Measurements from ENCODE around the gene NLRC3.

The NLRC3 gene

DNA sequence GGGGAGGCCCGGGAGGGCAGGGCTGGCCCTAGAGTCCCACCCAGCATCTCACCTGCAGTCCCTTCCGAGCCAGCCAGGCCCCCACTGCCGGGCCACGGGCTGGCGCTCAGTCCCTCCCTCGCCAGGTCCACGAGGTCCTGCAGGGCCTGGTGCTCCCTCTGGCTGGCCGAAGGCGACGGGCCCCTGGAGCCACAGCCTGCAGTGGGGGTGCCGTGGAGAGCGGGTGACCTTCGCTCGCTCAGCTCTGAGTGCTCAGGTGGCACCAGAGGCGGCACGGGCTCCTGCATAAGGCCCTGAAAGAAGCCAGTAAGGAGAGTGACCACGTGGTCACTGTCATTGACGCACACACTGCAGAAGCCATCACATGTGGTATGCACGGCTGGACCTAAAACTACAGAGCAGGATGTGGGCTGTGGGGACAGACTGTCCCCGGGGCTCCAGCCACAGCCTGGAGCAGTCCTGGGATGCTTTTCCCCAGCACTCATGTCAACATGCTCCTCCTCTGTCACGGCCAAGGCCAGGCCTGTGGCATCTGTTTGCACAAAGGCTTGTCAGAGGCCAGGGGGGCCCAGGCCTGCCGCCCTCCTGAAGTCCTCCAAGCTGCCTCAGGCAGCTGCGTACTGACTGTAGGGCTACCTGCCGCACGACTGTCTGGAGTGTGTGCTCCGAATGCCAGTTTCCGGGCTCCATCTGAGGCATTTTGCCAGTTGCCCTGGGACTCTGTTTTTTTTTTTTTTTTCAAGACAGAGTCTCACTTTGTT lies 19.1 kb upstream of the NLRC3 start:
- no peak for DNase-seq

DNA sequence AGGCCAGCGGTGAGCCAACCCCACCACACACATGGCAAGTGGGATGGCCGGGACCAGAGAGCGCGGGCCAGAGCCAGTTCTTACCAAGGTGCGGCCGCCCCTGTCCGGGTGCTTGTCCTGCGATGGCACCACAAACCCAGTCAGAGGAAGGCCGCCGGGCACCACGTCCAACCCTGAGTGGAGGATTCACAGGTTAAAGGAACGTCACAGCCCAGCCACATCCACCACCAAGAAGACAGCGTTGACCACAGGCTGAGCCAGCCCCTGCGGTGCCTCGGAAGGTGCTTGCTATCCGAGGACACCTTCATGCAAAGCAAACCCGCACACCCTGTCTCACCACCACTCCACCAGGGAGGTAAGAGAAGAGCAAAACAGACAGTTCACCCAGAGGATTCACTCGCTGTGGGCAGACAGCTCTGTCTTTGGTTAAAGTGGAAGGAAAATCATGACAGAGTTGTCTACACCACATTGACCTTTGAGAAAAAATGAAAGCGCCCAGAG lies 18.4 kb upstream of the NLRC3 start:
- DNase-seq: no peak

DNA sequence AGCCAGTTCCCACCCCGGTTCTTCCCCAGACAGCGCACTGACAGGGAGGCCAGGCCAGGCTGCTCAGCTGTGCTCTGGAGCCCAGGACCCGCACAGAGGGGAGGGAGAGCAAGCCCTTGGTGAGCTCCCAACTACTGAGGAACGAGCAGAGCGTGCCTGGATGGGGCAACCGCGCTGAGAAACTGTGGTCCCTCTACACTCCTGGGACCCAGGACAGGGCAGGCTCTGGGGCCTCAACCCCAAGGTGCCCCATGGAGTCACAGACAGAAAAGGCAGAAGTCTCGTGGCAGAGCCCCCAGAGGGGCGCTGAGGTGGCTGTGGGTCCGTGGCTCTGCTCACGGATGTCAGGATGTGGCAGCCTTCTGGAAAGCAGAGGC lies 17.9 kb upstream of the NLRC3 start:
- DNase-seq: no peak

DNA sequence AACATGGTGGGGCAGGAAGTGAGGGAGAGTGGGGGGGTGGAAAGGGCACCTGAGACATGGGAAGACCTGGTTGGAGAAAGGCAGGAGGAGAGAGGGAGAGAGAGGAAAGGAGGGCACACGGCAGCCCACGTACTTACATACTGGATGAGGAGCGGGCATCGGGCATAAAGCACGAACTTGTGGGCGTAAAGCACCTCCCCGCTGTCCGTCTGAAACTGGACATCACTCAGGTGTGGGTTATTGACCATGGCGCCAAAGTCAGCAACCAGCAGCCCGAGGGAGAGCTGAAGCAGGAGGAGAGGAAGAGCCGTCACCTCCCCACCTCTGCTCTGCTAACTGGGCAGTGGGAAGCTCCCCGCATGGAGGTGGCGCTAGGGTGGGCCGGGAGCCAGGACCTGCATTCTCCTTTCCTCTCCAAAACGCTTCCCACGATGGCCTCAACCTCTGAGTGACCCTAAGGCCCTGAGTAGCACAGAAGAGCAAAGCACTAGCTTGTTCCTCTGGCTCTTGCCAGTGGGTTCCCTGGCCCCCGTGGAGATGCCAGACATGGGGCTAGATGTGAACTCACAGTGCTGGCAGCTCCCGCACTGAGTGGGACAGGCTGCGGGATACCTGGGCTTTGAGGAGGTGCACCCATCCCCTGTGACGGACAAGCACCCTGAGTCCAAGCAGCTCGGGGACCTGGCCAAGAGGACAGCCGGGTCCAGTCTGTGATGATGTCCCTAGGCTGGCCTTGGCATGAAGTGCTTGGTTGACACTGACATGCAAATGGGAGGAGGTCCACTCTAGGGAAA lies 17.3 kb upstream of the NLRC3 start:
- DNase-seq: no peak

DNA sequence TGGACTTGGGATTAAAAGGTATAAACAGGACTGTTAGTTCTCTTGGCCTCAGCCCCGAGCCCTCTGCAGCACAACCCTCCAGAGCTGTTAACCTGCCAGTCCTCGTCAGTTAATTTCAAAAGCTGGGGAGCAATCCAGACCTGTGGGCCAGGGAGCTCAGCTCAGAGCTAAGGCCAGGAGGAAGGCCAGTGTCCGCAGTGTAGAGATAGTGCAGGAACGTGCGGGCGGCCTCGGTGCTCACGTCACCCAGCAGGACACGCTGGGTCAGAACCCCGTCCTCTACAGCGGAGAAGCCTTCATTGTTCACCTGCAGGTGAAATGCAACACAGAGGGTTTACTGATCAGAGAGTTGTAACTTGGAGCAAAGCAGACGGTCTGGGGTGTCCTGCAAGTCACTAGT lies 15.4 kb upstream of the NLRC3 start:
- DNase-seq: no peak

DNA sequence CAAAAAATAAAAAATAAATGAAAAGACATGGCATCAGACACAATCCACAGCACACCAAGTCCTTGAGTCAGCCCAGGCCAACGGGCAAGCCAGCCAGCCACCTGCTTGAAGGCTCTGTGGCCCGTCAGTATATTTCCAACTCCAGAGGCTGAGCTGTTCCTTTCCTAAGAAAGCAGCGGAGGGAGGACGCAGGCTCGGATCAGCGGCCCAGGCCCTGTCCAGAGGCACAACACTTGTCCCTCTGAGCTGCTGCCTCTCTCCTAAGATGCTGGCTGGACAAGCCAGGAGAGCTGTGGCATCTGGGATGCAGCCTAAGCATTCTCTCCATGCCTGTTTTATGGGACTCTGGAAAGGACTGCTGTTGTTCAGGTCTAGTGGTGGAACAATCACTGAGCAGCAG lies 14.8 kb upstream of the NLRC3 start:
- DNase-seq: no peak

DNA sequence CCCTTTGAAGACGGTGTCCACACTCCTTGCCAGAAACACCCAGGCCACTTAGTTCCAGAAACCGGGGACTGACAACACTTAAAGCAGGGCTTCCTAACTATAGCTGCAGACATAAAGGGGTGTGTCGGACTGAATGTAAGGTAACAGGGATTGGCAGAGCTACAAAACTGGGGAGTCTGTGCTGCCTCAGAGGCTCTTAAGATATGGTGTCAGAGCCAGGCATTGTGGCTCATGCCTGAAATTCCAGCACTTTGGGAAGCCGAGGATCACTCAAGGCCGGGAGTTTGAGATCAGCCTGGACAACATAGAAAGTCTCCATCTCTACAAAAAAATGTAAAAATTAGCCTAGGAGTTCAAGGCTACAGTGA lies 14.2 kb upstream of the NLRC3 start:
- no peak for DNase-seq

DNA sequence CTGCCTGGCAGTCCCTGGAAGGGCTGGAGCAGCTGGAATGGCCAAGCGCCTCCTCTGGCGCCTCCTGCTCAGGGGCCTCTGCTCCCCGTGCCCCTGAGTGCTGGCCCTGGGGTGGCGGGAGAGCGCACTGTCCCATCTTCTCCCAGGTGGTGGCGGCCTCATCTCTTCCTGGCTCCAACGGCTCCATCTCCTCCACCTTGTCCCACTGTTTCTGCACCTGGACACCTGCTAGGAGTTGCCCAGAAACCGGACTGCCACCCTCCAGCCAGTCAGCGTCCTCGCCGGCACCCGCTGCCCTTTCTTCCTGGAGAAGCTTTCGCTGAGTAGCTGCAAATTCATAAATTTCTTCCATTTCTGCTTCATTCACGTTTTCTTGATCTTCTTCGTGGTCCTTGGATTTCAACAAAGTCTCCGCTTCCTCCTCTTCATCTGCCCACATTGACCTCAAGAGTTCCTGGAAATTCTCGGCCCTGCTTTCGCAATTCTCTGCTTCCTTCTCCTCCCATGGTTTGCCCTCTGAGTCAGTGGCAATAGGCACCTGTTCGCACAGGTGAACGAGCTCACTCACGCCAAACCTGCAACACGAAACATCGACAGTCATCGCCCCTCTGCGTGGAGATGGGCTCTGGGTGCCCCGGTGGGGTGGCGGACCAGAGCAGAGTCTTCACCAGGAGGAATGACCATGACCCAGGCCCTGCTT lies 13.7 kb upstream of the NLRC3 start:
- DNase-seq: no peak

DNA sequence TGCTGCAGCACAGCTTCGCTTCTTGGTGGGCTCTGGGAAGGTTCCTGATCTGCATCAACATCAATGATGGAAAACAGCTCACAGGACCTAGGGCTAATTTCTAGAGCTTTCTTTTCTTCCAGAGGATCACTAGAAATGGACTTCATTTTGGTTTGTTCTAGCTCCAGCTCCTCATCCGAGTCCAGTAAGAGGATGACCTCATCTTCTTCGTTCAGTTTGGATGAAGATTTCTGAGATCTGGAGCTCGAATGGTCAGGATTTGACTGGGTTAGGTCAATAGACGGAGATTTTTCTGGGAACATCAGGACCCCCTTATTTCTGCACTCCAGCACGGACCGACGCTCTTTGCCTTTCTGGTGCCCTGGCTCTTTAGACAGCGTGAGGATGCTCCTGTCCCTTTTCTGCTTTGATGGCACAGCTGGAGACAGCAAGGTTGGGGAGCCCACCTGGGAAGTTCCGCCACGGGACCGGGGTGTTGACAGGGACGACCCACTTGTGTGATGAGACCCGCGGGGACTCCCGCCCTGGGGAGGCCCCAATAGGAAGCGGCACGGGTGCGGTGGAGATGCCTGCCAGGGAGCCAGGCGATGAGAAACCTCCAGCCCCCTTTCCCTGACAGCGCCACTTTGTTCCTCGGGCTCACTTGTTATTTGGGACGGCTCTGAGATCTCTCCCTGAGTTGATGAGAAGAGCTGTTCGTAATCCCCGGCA lies 12.9 kb upstream of the NLRC3 start:
- no peak for DNase-seq

DNA sequence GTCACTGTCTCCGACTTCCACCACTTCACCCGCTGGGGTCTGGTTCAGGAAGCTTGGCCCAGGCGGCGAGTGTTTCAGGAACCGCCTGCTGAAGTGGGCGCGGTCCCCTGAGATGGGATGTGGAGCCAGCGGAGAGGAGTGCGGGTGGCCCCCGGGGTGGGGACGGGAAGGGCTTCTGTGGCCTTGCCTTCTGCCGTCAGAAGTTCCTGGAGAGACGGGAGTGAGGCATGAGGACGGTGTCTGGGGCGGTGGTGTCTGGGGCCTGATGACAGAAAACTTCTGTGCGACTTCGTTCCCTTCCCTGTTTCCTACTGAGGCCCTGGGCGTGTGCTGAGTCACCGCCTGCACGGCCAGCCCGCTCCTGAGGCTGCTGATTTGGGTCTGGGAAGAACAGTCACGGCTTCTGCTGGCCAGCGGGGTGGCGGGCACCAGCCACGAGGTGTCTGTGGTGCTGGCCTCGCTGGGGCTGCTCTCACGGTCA lies 12.3 kb upstream of the NLRC3 start:
- DNase-seq: no peak

DNA sequence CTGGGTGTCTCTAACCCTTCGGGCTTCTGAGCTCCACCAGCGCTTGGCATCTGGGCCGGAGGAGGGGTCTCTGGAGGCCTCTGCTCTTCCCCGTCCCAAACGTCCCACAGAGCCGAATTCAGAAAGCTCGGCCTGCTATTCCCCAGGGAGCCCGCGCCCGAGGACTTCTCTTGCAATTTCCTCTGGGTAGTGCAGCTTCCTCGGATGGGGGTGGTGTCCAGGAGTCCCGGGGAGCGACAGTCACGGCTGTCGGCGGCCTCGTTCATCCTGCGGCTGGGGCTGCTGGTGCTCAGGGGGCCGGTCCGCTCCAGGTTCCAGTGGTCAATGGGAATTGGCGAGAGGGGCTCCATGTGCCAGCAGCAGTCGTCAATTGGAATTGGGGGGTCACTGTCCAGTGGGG lies 11.8 kb upstream of the NLRC3 start:
- no peak for DNase-seq

DNA sequence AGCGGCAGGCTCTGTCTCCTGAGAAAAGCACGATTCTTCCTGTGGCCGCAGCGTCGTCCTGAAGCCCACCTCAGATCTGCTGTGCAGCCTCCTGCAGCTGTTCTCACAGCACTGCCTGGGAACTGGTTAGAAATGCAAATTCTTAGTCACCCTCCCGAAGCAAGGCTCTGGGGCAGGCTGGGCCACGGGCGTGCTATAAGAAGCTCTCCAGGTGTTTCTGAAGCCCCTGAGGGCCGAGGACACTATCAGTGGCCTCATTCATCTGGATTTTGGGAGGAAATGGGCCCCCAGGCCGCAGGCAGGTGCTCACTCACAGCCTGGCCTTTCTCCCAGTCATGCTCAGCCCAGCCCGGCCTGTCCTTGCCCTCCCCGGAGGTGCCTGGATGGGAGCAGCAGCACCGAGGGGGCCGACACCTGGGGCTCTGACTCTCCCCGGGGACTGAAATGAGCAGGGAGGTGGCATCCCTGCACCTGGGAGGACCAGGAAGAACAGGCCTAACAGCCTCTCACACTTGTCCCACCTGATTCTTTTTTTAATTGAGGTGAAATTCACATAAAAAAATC lies 10.4 kb upstream of the NLRC3 start:
- DNase-seq: no peak

DNA sequence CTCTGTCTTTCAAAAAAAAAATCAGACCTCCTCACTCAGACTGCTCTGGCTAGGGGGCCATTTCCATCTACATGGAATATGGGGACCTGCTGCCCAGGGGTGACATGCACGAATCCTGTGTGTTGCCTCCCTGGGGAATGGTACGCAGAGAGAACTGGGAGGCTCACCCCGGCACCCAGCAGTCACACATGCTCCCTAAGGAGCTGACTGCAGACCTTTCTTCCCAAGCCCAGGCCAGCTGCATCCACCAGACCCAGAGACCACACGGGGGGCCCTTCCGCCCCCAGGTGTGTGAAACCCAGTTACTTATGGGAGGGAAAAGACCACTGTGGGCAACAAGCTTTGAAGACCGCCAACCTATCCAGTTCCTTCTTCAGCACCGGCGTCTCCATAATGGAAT lies 7.2 kb upstream of the NLRC3 start:
- DNase-seq: no peak

DNA sequence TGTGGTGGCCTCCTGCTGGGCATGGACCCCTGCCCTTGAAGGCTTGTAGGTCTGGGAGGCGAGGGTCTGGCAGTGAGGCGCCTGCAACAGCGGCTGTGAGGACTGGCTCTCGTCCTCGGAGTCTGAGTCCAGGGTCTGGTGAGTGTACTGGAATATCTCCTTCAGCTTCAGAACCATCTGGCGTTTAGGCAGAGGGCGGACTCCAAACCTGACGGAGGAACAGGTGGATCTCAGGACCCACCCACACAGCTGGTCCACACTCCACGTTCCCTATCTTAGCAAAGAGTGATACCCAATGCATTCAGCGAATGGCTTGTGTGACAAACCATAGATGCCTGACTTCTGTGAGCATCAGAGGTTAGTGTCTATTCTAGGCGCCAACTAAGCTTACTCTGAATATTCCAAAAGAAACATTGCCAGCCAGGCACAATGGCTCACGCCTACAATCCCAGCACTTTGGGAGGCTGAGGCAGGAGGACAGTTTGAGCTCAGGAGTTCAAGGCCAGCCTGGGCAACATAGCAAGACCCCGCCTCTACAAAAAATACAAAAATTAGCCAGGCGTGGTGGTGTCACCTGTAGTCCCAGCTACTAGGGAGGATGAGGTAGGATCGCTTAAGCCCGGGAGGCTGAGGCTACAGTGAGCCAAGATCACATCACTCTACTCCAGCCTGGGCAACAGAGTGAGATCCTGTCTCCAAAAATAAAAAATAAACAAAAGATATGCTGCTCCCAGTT lies 6.3 kb upstream of the NLRC3 start:
- no peak for DNase-seq

DNA sequence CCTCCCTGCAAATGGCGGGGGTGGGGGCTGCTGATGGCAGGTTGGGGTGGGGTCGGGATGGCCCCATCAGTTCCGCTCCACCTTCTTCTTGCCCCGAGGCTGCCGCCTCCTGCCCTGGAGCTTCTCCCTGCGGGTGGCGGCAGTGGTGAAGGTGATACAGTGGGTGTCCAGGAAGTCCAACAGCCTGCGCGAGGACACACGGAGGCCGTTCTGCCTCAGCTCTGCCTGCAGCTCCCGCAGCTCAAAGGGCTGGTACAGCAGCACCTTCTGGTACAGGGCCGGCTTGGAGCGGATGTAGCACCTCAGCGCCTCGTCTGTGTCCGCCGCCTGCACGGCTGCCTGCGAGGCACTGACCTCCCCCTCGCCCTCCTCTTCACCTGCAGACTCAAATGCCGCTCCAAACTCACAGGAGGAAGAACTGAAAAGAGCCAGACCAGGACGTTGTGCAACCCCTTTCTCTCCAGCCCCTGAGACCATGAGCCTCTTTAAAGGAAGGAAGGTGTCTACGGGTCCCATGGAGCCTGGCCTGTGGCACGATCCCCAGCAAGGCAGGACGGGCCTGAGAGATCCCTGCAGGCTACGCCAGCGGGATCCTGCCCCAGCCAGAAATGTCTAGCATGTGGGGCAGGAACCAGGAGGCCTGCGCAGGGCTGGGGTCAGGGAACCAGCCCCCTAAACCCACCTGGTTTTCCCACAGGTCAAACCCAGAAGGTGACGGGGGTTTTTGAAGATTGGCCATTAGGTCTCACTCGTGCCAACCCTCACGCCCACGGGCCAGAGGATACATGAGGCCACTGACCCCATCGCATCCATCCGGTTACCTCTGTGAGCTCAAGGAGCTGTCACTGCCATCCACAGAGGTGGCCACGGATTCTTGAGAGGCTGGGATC lies 5.3 kb upstream of the NLRC3 start:
- no peak for DNase-seq

DNA sequence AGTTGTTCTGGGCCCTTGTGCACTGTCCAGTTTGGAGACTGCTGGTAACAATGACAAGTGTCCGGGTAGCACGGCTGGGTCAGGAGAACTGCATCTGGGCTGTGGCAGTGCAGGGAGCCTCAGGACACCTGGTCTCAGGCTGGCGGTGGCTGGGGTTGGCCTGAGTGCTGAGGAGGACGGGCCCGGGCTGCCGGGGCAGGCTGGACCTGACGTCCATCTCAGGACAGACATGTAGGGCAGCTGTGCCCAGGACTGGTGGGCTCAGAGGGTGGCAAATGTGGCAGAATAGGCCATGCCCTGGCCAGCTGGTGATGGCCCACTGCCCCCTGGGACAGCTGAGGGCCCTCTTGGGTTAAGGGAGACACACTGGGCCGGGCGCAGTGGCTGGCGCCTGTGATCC lies 4.2 kb upstream of the NLRC3 start:
- no peak for DNase-seq

DNA sequence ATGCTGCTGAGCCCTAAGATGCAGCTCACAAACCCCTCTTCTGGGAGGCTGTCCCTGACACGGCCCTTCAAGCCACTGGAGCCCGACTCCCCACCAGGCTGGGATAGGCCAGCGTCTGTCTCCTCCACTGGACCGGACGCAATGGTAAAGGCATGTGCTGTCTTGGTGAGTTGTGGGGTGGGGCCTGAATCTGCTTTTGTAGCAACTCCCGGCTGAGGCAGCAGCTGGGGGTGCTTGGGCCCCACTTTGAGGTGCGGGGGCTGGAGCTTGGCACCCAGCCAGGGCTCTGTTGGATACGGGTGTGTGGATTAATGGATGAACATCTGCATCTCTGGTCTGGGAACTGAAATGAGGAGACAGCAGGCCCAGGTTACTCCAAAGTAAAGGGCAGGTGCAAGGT lies 3.5 kb upstream of the NLRC3 start:
- peak; percentile 60 for DNase-seq

DNA sequence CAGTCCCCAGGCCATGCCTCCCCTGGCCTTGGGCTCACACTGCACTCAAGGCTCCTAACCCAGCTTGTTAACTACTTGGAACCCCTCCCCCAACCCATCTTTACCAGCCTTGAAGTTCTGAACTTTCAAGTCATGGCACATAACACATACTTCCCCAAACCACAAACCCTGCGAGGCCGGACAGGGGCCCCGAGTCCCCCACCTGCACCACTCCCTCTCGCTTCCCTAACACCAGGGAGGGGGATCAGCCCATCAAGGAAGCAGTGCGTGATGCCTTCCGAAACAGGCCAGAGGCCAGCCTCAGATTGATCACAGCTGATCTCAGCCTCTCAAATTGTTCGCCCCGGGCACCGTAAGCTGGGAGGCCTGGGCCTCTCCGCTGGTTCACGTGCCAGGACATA lies 3.0 kb upstream of the NLRC3 start:
- DNase-seq: peak; percentile 38

DNA sequence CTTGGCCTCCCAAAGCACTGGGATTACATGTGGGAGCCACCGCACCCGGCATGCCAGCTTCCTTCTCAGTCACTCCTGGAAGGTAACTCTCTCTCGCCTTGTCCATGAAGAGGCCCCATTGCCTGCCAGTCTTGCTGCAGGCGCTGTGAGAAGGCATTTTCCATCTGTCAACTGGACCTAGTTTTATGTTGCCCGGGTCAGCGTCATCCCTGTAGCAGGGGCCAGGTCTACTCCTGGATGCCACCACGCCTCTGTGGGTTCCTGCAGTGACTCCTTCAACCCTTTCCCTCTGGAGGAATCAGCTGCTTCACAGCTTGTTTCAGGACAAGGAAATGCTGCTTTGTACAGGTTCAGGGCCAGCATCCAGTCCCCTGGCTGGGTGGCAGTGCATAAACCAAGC lies 2.6 kb upstream of the NLRC3 start:
- no peak for DNase-seq
